HCT116 (cell line): ENCODE data around the gene CARD9. TPM values are rescaled to one million over a fixed set of nuclear protein-coding genes. Genes with fewer than 3 reads are reported as not detected.

Source experiments
- ATAC-seq: fragments of 200-7000 bp; cut with Tn5 transposase; 2 replicates; pipeline ENCODE4 v1.9.1; 2020; ENCODE audit warnings: mild to moderate bottlenecking, moderate library complexity
- BruUV-seq: library from RNA; stranded (reverse); fragments of 400-500 nt; replicated peaks from 2 replicates; lab custom pipeline; 2021; lab: Mats Ljungman, UMichigan
- CTCF ChIA-PET: fragments of 300-600 bp; sonication (Branson Sonifier 250); formaldehyde crosslinking; loops from one replicate; lab custom pipeline; 2021; ENCODE audit warnings: antibody characterized with exemption; lab: Charles Lee
- POLR2A ChIA-PET: fragments of 300-600, 350-600 bp; sonication (Branson Sonifier 250); formaldehyde crosslinking; loops from one replicate; lab custom pipeline; 2021; ENCODE audit warnings: antibody characterized with exemption; lab: Charles Lee
- RAD21 ChIA-PET, 2 experiments: fragments of 300-600 bp; sonication (Branson Sonifier 250); formaldehyde crosslinking; loops; one replicate each; lab custom pipeline; 2023; ENCODE audit warnings: low total read pairs in 2 of 2; ENCODE audit not compliant: uncharacterized antibody in 2 of 2, unreplicated experiment in 2 of 2, low non-redundant PET in 1 of 2; lab: Charles Lee
- DNase-seq: peaks from one replicate; pipeline ENCODE4 v3.0.0-alpha.2; 2010; ENCODE audit warnings: low read depth, low spot score
- H2AFZ ChIP-seq: fragments of 200-600 bp; shearing (Covaris generic), sonication (generic); 2 replicates; pipeline ENCODE4 v1.6.1; 2017; ENCODE audit warnings: low read depth, mixed run types, mixed read lengths, antibody characterized with exemption, low read length; ENCODE audit not compliant: poor library complexity, severe bottlenecking
- H3K27ac ChIP-seq: 2 replicates; pipeline ENCODE4 v1.5.1; 2012; ENCODE audit warnings: low read depth, low read length
- H3K27me3 ChIP-seq: fragments of 200-600 bp; sonication (generic); 2 replicates; pipeline ENCODE4 v1.6.1; 2016; ENCODE audit warnings: mixed run types, low read length, mixed read lengths; ENCODE audit not compliant: insufficient read depth
- H3K36me3 ChIP-seq, 2 experiments: fragments of 200-500 bp in 1 of 2; fragments of 200-600 bp in 1 of 2; sonication (Bioruptor generic) in 1 of 2; sonication (generic) in 1 of 2; 2 replicates each; pipeline versions ENCODE4 v1.5.1 to v1.6.1; 2014 to 2016; ENCODE audit warnings: low read length in 2 of 2, inconsistent platforms in 1 of 2, mixed read lengths in 1 of 2, mixed run types in 1 of 2; ENCODE audit not compliant: insufficient read depth in 2 of 2, control insufficient read depth in 1 of 2
- H3K4me1 ChIP-seq, 2 experiments: fragments of 200-600 bp in 1 of 2; sonication (generic) in 1 of 2; 2 replicates each; pipeline versions ENCODE4 v1.5.1 to v1.6.1; 2012 to 2017; ENCODE audit warnings: low read length in 2 of 2, inconsistent platforms in 1 of 2, mild to moderate bottlenecking in 1 of 2, mixed read lengths in 1 of 2, mixed run types in 1 of 2, moderate library complexity in 1 of 2; ENCODE audit not compliant: insufficient read depth in 2 of 2, control insufficient read depth in 1 of 2
- H3K4me2 ChIP-seq: fragments of 200-600 bp; sonication (generic); 2 replicates; pipeline ENCODE4 v1.6.1; 2017; ENCODE audit warnings: mixed run types, low read length, mixed read lengths
- H3K4me3 ChIP-seq, 2 experiments: fragments of 200-600 bp in 1 of 2; sonication (generic) in 1 of 2; replicated peaks in 1 of 2; 2 replicates each; pipeline ENCODE4 v1.5.1; 2011 to 2016; ENCODE audit warnings: low read length in 2 of 2, control low read depth in 1 of 2, low read depth in 1 of 2, mild to moderate bottlenecking in 1 of 2, mixed read lengths in 1 of 2, mixed run types in 1 of 2
- H3K79me2 ChIP-seq: fragments of 200-600 bp; sonication (generic); 2 replicates; pipeline ENCODE4 v1.6.1; 2017; ENCODE audit warnings: mild to moderate bottlenecking, mixed run types, low read length, moderate library complexity, mixed read lengths; ENCODE audit not compliant: insufficient read depth
- H3K9ac ChIP-seq: fragments of 200-600 bp; sonication (generic); 2 replicates; pipeline ENCODE4 v1.6.1; 2016; ENCODE audit warnings: low read length, mixed read lengths
- H3K9me2 ChIP-seq: fragments of 200-600 bp; sonication (generic), shearing (Covaris generic); 2 replicates; pipeline ENCODE4 v1.6.1; 2017; ENCODE audit warnings: mixed run types, mild to moderate bottlenecking, moderate library complexity; ENCODE audit not compliant: insufficient read depth
- H3K9me3 ChIP-seq, 2 experiments: fragments of 200-500 bp in 1 of 2; fragments of 200-600 bp in 1 of 2; sonication (Bioruptor generic) in 1 of 2; sonication (generic) in 1 of 2; 2 replicates each; pipeline ENCODE4 v1.6.1; 2014 to 2017; ENCODE audit warnings: low read length in 2 of 2, mixed read lengths in 2 of 2, inconsistent platforms in 1 of 2, low read depth in 1 of 2, mild to moderate bottlenecking in 1 of 2, mixed run types in 1 of 2, moderate library complexity in 1 of 2; ENCODE audit not compliant: control insufficient read depth in 1 of 2, insufficient read depth in 1 of 2
- H4K20me1 ChIP-seq: fragments of 200-600 bp; sonication (generic), shearing (Covaris generic); 2 replicates; pipeline ENCODE4 v1.6.1; 2017; ENCODE audit warnings: mixed run types, mild to moderate bottlenecking, moderate library complexity; ENCODE audit not compliant: insufficient read depth
- CBX3 ChIP-seq: IDR thresholded peaks from 2 replicates; pipeline ENCODE4 v1.6.1; 2012; ENCODE audit warnings: low read depth
- CEBPB ChIP-seq: IDR thresholded peaks from 2 replicates; pipeline ENCODE4 v1.6.1; 2012; ENCODE audit warnings: low read depth
- JUND ChIP-seq: IDR thresholded peaks from 2 replicates; pipeline ENCODE4 v1.6.1; 2012
- RAD21 ChIP-seq: IDR thresholded peaks from 2 replicates; pipeline ENCODE4 v1.6.1; 2012; ENCODE audit warnings: low read depth, mild to moderate bottlenecking
- SP1 ChIP-seq: IDR thresholded peaks from 2 replicates; pipeline ENCODE4 v1.6.1; 2012; ENCODE audit warnings: low read depth
- YY1 ChIP-seq: IDR thresholded peaks from 2 replicates; pipeline ENCODE4 v1.6.1; 2011; ENCODE audit warnings: low read length, low read depth, moderate library complexity, mild to moderate bottlenecking; ENCODE audit not compliant: insufficient replicate concordance; ENCODE audit errors: extremely low read depth
- ZNF274 ChIP-seq: fragments of 200-500 bp; sonication (Bioruptor generic); IDR thresholded peaks from 2 replicates; pipeline ENCODE4 v1.6.1; 2014; ENCODE audit warnings: mild to moderate bottlenecking, low read depth, low read length, inconsistent platforms
- intact Hi-C: fragments of 100-400 bp; cut with micrococcal nuclease; formaldehyde crosslinking; loops from 2 replicates; pipeline ENCODE4 v1.10.0; 2022
- total RNA-seq: library from RNA; stranded (reverse); gene quantifications from one replicate; pipeline ENCODE4 v1.2.1, GENCODE V29; 2021; ENCODE audit not compliant: unreplicated experiment
- TF ChIP-seq, protein P1 (sequence below): IDR thresholded peaks from 2 replicates; pipeline ENCODE4 v1.6.1; 2012; ENCODE audit warnings: low read depth

CARD9 gene
- total RNA-seq, 1 experiment from 2014 or later, result 1.2 TPM

DNA sequence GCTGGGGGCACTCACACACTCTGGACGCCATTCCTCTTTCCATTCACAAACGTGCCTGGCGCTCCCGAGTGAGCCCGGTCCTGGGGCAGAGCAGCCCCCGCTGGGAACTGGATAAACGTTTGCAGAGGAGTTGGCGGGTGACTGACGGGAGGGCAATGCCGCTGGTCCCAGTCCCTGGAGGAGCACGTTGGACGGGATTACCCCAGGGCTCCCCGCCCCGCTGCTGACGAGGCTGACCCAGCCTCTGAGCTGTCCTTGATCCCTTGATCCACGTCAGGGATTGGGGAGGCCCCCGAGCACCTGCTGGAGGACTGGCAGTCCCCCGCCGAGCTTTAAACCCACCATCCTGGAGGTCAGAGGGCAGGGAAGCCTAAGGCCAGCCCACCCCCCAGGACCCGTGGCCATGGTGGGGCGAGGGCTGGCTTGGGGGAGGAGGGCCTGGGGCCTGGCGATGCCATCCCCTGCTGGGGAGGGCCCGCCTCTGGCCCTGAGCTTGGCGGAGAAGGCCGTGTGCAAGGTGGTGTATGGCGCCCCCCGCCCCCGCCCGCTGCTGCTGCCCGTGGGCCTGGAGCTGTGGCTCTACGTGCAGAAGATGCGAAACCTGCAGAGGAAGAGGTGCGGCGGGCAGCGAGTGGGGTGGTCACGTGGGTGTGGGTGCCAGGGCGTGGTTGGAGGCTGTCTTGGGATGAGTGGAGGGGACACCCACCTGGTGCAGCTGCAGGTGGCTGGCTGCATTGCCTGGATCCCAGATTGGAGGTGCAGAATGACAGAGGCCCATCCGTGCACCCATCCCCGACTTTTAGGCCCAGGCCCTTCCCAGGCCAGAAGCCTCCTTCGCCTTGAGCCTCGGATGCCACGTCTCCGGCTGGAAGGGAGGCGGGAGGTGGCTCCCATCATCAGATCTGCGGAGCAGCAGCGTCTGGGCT lies 41.6 kb downstream of the CARD9 start:
- no peak overlapping the region for H3K27ac ChIP-seq
- no peaks in the 10 kb centered on the region for H3K9me3 ChIP-seq
- no peak overlapping the region for H3K4me2 ChIP-seq
- H3K4me3 ChIP-seq, result no peak overlapping the region
- ATAC-seq (no peak), DNase-seq (no peak)
- H3K79me2 ChIP-seq, result peaks cover 20% of the 10 kb centered on the region; the same call in 1 of the 2 replicates
- TF ChIP-seq ZNF274, result no peak
- no peak for TF ChIP-seq JUND
- TF ChIP-seq, protein P1, sequence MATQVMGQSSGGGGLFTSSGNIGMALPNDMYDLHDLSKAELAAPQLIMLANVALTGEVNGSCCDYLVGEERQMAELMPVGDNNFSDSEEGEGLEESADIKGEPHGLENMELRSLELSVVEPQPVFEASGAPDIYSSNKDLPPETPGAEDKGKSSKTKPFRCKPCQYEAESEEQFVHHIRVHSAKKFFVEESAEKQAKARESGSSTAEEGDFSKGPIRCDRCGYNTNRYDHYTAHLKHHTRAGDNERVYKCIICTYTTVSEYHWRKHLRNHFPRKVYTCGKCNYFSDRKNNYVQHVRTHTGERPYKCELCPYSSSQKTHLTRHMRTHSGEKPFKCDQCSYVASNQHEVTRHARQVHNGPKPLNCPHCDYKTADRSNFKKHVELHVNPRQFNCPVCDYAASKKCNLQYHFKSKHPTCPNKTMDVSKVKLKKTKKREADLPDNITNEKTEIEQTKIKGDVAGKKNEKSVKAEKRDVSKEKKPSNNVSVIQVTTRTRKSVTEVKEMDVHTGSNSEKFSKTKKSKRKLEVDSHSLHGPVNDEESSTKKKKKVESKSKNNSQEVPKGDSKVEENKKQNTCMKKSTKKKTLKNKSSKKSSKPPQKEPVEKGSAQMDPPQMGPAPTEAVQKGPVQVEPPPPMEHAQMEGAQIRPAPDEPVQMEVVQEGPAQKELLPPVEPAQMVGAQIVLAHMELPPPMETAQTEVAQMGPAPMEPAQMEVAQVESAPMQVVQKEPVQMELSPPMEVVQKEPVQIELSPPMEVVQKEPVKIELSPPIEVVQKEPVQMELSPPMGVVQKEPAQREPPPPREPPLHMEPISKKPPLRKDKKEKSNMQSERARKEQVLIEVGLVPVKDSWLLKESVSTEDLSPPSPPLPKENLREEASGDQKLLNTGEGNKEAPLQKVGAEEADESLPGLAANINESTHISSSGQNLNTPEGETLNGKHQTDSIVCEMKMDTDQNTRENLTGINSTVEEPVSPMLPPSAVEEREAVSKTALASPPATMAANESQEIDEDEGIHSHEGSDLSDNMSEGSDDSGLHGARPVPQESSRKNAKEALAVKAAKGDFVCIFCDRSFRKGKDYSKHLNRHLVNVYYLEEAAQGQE, result no peak
- TF ChIP-seq CEBPB, result no peak
- no peak for TF ChIP-seq CBX3
- no peak for TF ChIP-seq YY1
- no peak for TF ChIP-seq SP1
- TF ChIP-seq RAD21, result no peak
- H3K9me2 ChIP-seq, result no peaks in the 10 kb centered on the region
- BruUV-seq, result no TSS peak
- H3K9ac ChIP-seq, result no peak overlapping the region
- ChIA-PET RAD21 (no interaction called here), POLR2A (no interaction called here), CTCF (no interaction called here)
- intact Hi-C loops, result no loop called here
- no peaks in the 10 kb centered on the region; a peak in 1 of 4 replicates for H3K36me3 ChIP-seq
- H3K4me1 ChIP-seq, result peaks cover 8 to 16% of the 10 kb centered on the region in 2 experiments; a peak in 3 of 4 replicates
- H2AFZ ChIP-seq, result no peak overlapping the region
- H3K27me3 ChIP-seq, result no peaks in the 10 kb centered on the region
- no peaks in the 10 kb centered on the region for H4K20me1 ChIP-seq
